K562 (cell line): Measurements from ENCODE around the gene LYAR. TPM values are rescaled to one million over a fixed set of nuclear protein-coding genes. Genes with fewer than 3 reads are reported as not detected.
A peak's percentile ranks its signal among the peaks of the same experiment; 100 is the strongest.

Experiments used
- CBX8 ChIP-seq: fragments of 200-600 bp; sonication (generic); IDR thresholded peaks from 2 replicates; pipeline ENCODE4 v1.6.1; 2012; ENCODE audit warnings: borderline replicate concordance, mixed run types, low read depth, mild to moderate bottlenecking, moderate library complexity, mixed read lengths, low read length, control low read depth, inconsistent platforms; ENCODE audit not compliant: poor library complexity, severe bottlenecking; ENCODE audit errors: extremely low read depth
- FOXJ2 ChIP-seq: fragments of 200-800 bp; sonication (Bioruptor generic); IDR thresholded peaks from 2 replicates; pipeline ENCODE4 v1.6.1; 2016; ENCODE audit warnings: missing genetic modification characterization, missing compliant biosample characterization
- L3MBTL2 ChIP-seq: fragments of 450-650 bp; IDR thresholded peaks from 2 replicates; pipeline ENCODE4 v1.6.1; 2016; ENCODE audit warnings: mild to moderate bottlenecking, moderate library complexity
- NBN ChIP-seq: fragments of 450-650 bp; IDR thresholded peaks from 2 replicates; pipeline ENCODE4 v1.6.1; 2016; ENCODE audit warnings: low read depth, mild to moderate bottlenecking
- NEUROD1 ChIP-seq: fragments of 150-350 bp; IDR thresholded peaks from 2 replicates; pipeline ENCODE4 v1.6.1; 2014; ENCODE audit warnings: borderline replicate concordance, low read length, low read depth; ENCODE audit not compliant: partially characterized antibody
- NFIC ChIP-seq: fragments of 450-650 bp; IDR thresholded peaks from 2 replicates; pipeline ENCODE4 v1.6.1; 2017; ENCODE audit warnings: mild to moderate bottlenecking, inconsistent platforms
- PHF8 ChIP-seq: fragments of 200-600 bp; sonication (generic); IDR thresholded peaks from 2 replicates; pipeline ENCODE4 v1.6.1; 2012; ENCODE audit warnings: mixed run types, mild to moderate bottlenecking, inconsistent platforms, low read length, moderate library complexity, borderline replicate concordance
- POLR2G ChIP-seq: fragments of 200-400 bp; formaldehyde crosslinking; IDR thresholded peaks from 2 replicates; pipeline ENCODE4 v1.6.1; 2017; ENCODE audit warnings: low read depth, mild to moderate bottlenecking, antibody characterized with exemption, low read length, moderate library complexity
- U2AF2 ChIP-seq: fragments of 200-400 bp; formaldehyde crosslinking; optimal IDR thresholded peaks from 2 replicates; pipeline ENCODE3; 2017; ENCODE audit warnings: low read depth, mild to moderate bottlenecking, low read length
- polyA plus RNA-seq, 8 experiments: library from polyadenylated mRNA; depleted of rRNA in 4 of 8; stranded (reverse) in 5 of 8; unstranded in 3 of 8; fragments of >200 nt; fragmentation: Nextera tagmentation in 2 of 8; fragmentation: Illumina TruSeq in 1 of 8; extraction: Ambion mirVana in 2 of 8; extraction: Trizol in 1 of 8; gene quantifications; 2 replicates each; pipeline versions ENCODE4 v1.2.1 to v1.2.3, GENCODE V29; 2011 to 2014; ENCODE audit warnings: inconsistent platforms in 1 of 8, missing spikeins in 1 of 8
- total RNA-seq, 7 experiments: library from RNA; depleted of rRNA in 6 of 7; stranded (reverse); fragments of >200 nt in 6 of 7; fragmentation: Illumina TruSeq in 2 of 7; extraction: Trizol in 2 of 7; gene quantifications; 2 replicates each; pipeline versions ENCODE4 v1.2.1 to v1.2.3, GENCODE V29; 2011 to 2021; ENCODE audit warnings: low replicate concordance in 1 of 7
- TF ChIP-seq, protein P1 (sequence below), 3 experiments: IDR thresholded peaks in 2 of 3; conservative IDR thresholded peaks in 1 of 3; 2 replicates each; pipeline ENCODE4 v1.5.1; 2011 to 2012; ENCODE audit warnings: low read length in 3 of 3, mild to moderate bottlenecking in 3 of 3, control low read depth in 2 of 3, improper control_type of control experiment in 1 of 3, inconsistent platforms in 1 of 3, low read depth in 1 of 3, mixed read lengths in 1 of 3, moderate library complexity in 1 of 3; ENCODE audit not compliant: insufficient read depth in 2 of 3
- TF ChIP-seq, protein P2 (sequence below): sonication (generic); formaldehyde crosslinking; IDR thresholded peaks from 2 replicates; pipeline ENCODE4 v1.5.0; 2020; ENCODE audit warnings: missing genetic modification reagents
- TF ChIP-seq, protein P3 (sequence below): fragments of 450-650 bp; IDR thresholded peaks from 2 replicates; pipeline ENCODE4 v1.6.1; 2016; ENCODE audit warnings: mild to moderate bottlenecking, moderate library complexity

The LYAR gene
- total and polyA plus RNA-seq, 9 of the 15 experiments (the other 6 are each of a cell fraction or from before 2014, with no cell fraction given) = 28.3 to 172 (median 127) TPM

DNA sequence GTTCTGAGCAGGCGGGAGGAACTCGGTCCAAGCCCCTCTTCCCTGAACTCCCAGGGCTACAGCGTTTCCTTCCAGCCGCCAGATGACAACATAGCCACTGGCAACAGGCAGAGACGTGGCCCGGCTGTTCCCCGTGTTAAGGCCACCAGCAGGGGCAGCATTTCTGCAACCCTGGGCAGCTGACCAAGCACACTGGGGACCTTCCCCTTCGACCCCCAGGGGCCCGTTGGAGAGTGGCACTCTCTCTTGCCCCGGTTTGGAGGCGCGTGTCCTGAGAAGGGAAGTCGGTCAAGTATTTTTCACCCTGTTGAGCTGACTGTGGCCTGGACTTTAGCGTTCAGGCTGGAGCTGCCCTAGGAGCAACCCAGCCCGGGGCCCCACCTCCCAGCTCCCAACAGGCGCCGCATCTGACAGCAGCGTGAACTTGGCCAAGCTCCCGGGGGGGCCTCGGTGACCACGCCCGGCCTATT, 37.7 kb upstream of the LYAR start (continued):
- TF ChIP-seq CBX8 (no peak), L3MBTL2 (peak; percentile 60; the same call in 1 of the 2 replicates), NBN (peak; percentile 38; the same call in 1 of the 2 replicates), NFIC (0 out of 2 replicates have a peak, but pooled peaks have one; percentile 43), PHF8 (peak; percentile 19; the same call in 1 of the 2 replicates), NEUROD1 (peak; percentile 22), FOXJ2 (no peak), POLR2G (peak; percentile 62), U2AF2 (no peak)
- TF ChIP-seq, protein P1, sequence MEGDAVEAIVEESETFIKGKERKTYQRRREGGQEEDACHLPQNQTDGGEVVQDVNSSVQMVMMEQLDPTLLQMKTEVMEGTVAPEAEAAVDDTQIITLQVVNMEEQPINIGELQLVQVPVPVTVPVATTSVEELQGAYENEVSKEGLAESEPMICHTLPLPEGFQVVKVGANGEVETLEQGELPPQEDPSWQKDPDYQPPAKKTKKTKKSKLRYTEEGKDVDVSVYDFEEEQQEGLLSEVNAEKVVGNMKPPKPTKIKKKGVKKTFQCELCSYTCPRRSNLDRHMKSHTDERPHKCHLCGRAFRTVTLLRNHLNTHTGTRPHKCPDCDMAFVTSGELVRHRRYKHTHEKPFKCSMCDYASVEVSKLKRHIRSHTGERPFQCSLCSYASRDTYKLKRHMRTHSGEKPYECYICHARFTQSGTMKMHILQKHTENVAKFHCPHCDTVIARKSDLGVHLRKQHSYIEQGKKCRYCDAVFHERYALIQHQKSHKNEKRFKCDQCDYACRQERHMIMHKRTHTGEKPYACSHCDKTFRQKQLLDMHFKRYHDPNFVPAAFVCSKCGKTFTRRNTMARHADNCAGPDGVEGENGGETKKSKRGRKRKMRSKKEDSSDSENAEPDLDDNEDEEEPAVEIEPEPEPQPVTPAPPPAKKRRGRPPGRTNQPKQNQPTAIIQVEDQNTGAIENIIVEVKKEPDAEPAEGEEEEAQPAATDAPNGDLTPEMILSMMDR (IDR thresholded peaks at IDR 0.05 in 2 of 3, conservative IDR thresholded peaks at IDR 0.05 in 1 of 3; ENCODE audit: insufficient read depth in 2 of 3, low read depth in 1 of 3, low read length in 3 of 3) = peak; percentile 77 to 89 (median 88)
- TF ChIP-seq, protein P2, sequence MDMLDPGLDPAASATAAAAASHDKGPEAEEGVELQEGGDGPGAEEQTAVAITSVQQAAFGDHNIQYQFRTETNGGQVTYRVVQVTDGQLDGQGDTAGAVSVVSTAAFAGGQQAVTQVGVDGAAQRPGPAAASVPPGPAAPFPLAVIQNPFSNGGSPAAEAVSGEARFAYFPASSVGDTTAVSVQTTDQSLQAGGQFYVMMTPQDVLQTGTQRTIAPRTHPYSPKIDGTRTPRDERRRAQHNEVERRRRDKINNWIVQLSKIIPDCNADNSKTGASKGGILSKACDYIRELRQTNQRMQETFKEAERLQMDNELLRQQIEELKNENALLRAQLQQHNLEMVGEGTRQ (CRISPR knock-in tag) = peak; percentile 34; the same call in 1 of the 2 replicates
- TF ChIP-seq, protein P3, sequence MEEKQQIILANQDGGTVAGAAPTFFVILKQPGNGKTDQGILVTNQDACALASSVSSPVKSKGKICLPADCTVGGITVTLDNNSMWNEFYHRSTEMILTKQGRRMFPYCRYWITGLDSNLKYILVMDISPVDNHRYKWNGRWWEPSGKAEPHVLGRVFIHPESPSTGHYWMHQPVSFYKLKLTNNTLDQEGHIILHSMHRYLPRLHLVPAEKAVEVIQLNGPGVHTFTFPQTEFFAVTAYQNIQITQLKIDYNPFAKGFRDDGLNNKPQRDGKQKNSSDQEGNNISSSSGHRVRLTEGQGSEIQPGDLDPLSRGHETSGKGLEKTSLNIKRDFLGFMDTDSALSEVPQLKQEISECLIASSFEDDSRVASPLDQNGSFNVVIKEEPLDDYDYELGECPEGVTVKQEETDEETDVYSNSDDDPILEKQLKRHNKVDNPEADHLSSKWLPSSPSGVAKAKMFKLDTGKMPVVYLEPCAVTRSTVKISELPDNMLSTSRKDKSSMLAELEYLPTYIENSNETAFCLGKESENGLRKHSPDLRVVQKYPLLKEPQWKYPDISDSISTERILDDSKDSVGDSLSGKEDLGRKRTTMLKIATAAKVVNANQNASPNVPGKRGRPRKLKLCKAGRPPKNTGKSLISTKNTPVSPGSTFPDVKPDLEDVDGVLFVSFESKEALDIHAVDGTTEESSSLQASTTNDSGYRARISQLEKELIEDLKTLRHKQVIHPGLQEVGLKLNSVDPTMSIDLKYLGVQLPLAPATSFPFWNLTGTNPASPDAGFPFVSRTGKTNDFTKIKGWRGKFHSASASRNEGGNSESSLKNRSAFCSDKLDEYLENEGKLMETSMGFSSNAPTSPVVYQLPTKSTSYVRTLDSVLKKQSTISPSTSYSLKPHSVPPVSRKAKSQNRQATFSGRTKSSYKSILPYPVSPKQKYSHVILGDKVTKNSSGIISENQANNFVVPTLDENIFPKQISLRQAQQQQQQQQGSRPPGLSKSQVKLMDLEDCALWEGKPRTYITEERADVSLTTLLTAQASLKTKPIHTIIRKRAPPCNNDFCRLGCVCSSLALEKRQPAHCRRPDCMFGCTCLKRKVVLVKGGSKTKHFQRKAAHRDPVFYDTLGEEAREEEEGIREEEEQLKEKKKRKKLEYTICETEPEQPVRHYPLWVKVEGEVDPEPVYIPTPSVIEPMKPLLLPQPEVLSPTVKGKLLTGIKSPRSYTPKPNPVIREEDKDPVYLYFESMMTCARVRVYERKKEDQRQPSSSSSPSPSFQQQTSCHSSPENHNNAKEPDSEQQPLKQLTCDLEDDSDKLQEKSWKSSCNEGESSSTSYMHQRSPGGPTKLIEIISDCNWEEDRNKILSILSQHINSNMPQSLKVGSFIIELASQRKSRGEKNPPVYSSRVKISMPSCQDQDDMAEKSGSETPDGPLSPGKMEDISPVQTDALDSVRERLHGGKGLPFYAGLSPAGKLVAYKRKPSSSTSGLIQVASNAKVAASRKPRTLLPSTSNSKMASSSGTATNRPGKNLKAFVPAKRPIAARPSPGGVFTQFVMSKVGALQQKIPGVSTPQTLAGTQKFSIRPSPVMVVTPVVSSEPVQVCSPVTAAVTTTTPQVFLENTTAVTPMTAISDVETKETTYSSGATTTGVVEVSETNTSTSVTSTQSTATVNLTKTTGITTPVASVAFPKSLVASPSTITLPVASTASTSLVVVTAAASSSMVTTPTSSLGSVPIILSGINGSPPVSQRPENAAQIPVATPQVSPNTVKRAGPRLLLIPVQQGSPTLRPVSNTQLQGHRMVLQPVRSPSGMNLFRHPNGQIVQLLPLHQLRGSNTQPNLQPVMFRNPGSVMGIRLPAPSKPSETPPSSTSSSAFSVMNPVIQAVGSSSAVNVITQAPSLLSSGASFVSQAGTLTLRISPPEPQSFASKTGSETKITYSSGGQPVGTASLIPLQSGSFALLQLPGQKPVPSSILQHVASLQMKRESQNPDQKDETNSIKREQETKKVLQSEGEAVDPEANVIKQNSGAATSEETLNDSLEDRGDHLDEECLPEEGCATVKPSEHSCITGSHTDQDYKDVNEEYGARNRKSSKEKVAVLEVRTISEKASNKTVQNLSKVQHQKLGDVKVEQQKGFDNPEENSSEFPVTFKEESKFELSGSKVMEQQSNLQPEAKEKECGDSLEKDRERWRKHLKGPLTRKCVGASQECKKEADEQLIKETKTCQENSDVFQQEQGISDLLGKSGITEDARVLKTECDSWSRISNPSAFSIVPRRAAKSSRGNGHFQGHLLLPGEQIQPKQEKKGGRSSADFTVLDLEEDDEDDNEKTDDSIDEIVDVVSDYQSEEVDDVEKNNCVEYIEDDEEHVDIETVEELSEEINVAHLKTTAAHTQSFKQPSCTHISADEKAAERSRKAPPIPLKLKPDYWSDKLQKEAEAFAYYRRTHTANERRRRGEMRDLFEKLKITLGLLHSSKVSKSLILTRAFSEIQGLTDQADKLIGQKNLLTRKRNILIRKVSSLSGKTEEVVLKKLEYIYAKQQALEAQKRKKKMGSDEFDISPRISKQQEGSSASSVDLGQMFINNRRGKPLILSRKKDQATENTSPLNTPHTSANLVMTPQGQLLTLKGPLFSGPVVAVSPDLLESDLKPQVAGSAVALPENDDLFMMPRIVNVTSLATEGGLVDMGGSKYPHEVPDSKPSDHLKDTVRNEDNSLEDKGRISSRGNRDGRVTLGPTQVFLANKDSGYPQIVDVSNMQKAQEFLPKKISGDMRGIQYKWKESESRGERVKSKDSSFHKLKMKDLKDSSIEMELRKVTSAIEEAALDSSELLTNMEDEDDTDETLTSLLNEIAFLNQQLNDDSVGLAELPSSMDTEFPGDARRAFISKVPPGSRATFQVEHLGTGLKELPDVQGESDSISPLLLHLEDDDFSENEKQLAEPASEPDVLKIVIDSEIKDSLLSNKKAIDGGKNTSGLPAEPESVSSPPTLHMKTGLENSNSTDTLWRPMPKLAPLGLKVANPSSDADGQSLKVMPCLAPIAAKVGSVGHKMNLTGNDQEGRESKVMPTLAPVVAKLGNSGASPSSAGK = peak; percentile 65
